Measurements from ENCODE around the gene FRMD6.
A peak's percentile ranks its signal among the peaks of the same experiment; 100 is the strongest.

FRMD6 gene

GRCh38 chr14:51658441-51659173, 6.9 kb downstream of the FRMD6 start:
- no peak overlapping the region for H3K4me3 ChIP-seq (ENCODE audit: low read depth, low read length)
- DNase-seq (ENCODE audit: low read depth) = no peak

GRCh38 chr14:51660741-51661140, 9.0 kb downstream of the FRMD6 start:
- no peak overlapping the region for H3K4me3 ChIP-seq (ENCODE audit: low read depth, low read length)

GRCh38 chr14:51661504-51661903, 9.8 kb downstream of the FRMD6 start:
- DNase-seq (ENCODE audit: low read depth) = no peak

More at GRCh38 chr14:51660741-51661140, 9.0 kb downstream of the FRMD6 start:
- no peak for DNase-seq (ENCODE audit: low read depth)

GRCh38 chr14:51663783-51664326, 12.1 kb downstream of the FRMD6 start:
- H3K4me3 ChIP-seq (ENCODE audit: low read depth, low read length) = no peak overlapping the region
- no peak for DNase-seq (ENCODE audit: low read depth)

More at GRCh38 chr14:51661504-51661903, 9.8 kb downstream of the FRMD6 start:
- H3K4me3 ChIP-seq (ENCODE audit: low read depth, low read length) = no peak overlapping the region

GRCh38 chr14:51666070-51666469, 14.4 kb downstream of the FRMD6 start:
- DNase-seq (ENCODE audit: low read depth) = no peak
- no peak overlapping the region for H3K4me3 ChIP-seq (ENCODE audit: low read depth, low read length)

GRCh38 chr14:51666826-51667225, 15.1 kb downstream of the FRMD6 start:
- no peak for DNase-seq (ENCODE audit: low read depth)
- no peak overlapping the region for H3K4me3 ChIP-seq (ENCODE audit: low read depth, low read length)

- no peak for DNase-seq (ENCODE audit: low read depth)
- no peak overlapping the region for H3K4me3 ChIP-seq (ENCODE audit: low read depth, low read length)
These were observed 17.2 kb downstream of the FRMD6 start for GRCh38 chr14:51668870-51669269.

- H3K4me3 ChIP-seq (ENCODE audit: low read depth, low read length) = no peak overlapping the region
- peak; percentile 60 for DNase-seq (ENCODE audit: low read depth)
These were observed 22.7 kb downstream of the FRMD6 start for GRCh38 chr14:51674294-51675002.

GRCh38 chr14:51676549-51676948, 24.8 kb downstream of the FRMD6 start:
- H3K4me3 ChIP-seq (ENCODE audit: low read depth, low read length) = no peak overlapping the region
- no peak for DNase-seq (ENCODE audit: low read depth)

GRCh38 chr14:51677266-51677665, 25.6 kb downstream of the FRMD6 start:
- H3K4me3 ChIP-seq (ENCODE audit: low read depth, low read length) = no peak overlapping the region
- no peak for DNase-seq (ENCODE audit: low read depth)

- no peak for DNase-seq (ENCODE audit: low read depth)
- no peak overlapping the region for H3K4me3 ChIP-seq (ENCODE audit: low read depth, low read length)
These were observed 26.0 kb downstream of the FRMD6 start for GRCh38 chr14:51677738-51678137.

GRCh38 chr14:51680031-51680430, 28.3 kb downstream of the FRMD6 start:
- H3K4me3 ChIP-seq (ENCODE audit: low read depth, low read length) = no peak overlapping the region
- no peak for DNase-seq (ENCODE audit: low read depth)

- DNase-seq (ENCODE audit: low read depth) = no peak
- H3K4me3 ChIP-seq (ENCODE audit: low read depth, low read length) = no peak overlapping the region
These were observed 29.7 kb downstream of the FRMD6 start for GRCh38 chr14:51681411-51681810.

GRCh38 chr14:51682411-51682810, 30.7 kb downstream of the FRMD6 start:
- no peak overlapping the region for H3K4me3 ChIP-seq (ENCODE audit: low read depth, low read length)
- DNase-seq (ENCODE audit: low read depth) = no peak

GRCh38 chr14:51684760-51685159, 33.0 kb downstream of the FRMD6 start:
- no peak for DNase-seq (ENCODE audit: low read depth)

GRCh38 chr14:51691176-51691575, 39.5 kb downstream of the FRMD6 start:
- no peak overlapping the region for H3K4me3 ChIP-seq (ENCODE audit: low read depth, low read length)
- no peak for DNase-seq (ENCODE audit: low read depth)

More at GRCh38 chr14:51684760-51685159, 33.0 kb downstream of the FRMD6 start:
- H3K4me3 ChIP-seq (ENCODE audit: low read depth, low read length) = no peak overlapping the region

GRCh38 chr14:51692646-51693045, 40.9 kb downstream of the FRMD6 start:
- no peak for DNase-seq (ENCODE audit: low read depth)
- H3K4me3 ChIP-seq (ENCODE audit: low read depth, low read length) = no peak overlapping the region

- DNase-seq (ENCODE audit: low read depth) = no peak
- H3K4me3 ChIP-seq (ENCODE audit: low read depth, low read length) = no peak overlapping the region
These were observed 46.1 kb downstream of the FRMD6 start for GRCh38 chr14:51697848-51698247.

- H3K4me3 ChIP-seq (ENCODE audit: low read depth, low read length) = no peak overlapping the region
- no peak for DNase-seq (ENCODE audit: low read depth)
These were observed 50.2 kb downstream of the FRMD6 start for GRCh38 chr14:51701951-51702350.

- no peak for DNase-seq (ENCODE audit: low read depth)
- no peak overlapping the region for H3K4me3 ChIP-seq (ENCODE audit: low read depth, low read length)
These were observed 52.1 kb downstream of the FRMD6 start for GRCh38 chr14:51703787-51704186.

GRCh38 chr14:51704545-51704944, 52.8 kb downstream of the FRMD6 start:
- H3K4me3 ChIP-seq (ENCODE audit: low read depth, low read length) = no peak overlapping the region
- no peak for DNase-seq (ENCODE audit: low read depth)

Measured in skeletal muscle cell (primary cell).